ENCODE data around the gene PI16. TPM values are rescaled to one million over a fixed set of nuclear protein-coding genes. Genes with fewer than 3 reads are reported as not detected.

The PI16 gene, protein sequence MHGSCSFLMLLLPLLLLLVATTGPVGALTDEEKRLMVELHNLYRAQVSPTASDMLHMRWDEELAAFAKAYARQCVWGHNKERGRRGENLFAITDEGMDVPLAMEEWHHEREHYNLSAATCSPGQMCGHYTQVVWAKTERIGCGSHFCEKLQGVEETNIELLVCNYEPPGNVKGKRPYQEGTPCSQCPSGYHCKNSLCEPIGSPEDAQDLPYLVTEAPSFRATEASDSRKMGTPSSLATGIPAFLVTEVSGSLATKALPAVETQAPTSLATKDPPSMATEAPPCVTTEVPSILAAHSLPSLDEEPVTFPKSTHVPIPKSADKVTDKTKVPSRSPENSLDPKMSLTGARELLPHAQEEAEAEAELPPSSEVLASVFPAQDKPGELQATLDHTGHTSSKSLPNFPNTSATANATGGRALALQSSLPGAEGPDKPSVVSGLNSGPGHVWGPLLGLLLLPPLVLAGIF
- under 1 TPM in 1 of 2 experiments, not detected in 1; 0.63 TPM for total RNA-seq

DNA sequence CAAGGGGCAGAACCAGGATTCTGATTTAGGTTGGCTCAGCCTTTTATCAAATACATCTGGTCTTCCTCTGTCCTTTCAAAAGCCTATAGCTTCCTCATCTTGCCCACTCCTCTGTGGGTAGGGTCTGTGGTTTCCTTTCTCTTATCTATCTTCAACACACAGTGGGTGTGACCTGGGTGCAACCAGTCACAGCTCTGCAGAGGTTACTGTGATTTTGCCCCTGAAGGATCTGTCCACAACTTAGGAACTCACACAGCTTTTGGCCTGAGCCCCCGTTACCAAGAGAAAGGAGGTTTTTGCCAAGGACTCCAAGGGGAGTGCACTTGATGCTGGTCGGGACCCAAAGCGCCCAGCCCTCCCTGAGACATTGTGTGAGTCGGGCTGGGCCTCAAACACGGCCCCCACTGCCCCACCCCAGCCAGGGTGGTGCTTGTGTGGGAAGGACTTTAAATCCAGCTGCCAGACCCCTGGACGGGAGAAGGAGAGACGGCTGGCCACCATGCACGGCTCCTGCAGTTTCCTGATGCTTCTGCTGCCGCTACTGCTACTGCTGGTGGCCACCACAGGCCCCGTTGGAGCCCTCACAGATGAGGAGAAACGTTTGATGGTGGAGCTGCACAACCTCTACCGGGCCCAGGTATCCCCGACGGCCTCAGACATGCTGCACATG lies at the start of gene PI16:
Gene PI16 (plus strand): TSS at position 477 of the 670 bp plus-strand sequence. CDS start 23 bp downstream, at position 500.
- no peaks in the 10 kb centered on the region for H3K36me3 Mint-ChIP-seq (ENCODE audit: low read depth)
- DNase-seq (peak; percentile 48), ATAC-seq (peak; percentile 68)
- no peaks in the 10 kb centered on the region for H3K9me3 Mint-ChIP-seq (ENCODE audit: insufficient read depth)
- H3K27me3 Mint-ChIP-seq (ENCODE audit: low read depth), result peaks cover 27% of the 10 kb centered on the region
- POLR2A ChIA-PET, result interaction anchor here (1.3 to 1.7 kb wide), 2 partner anchors 28 to 32 kb away, joined by 5 to 7 read pairs; partner anchors contain the start of gene MTCH1
- H3K27ac Mint-ChIP-seq, result no peak within 1 kb of the TSS
- CTCF ChIA-PET, result interaction anchor here (1.1 to 4.9 kb wide), 8 partner anchors 12 to 172 kb away, joined by 3 to 31 read pairs (median 6); partner anchors contain the start of gene C6orf89
- H3K4me1 Mint-ChIP-seq (ENCODE audit: low read depth), result peaks cover 41% of the 10 kb centered on the region
- peak within 1 kb of the TSS; percentile 10 for H3K4me3 Mint-ChIP-seq

- ATAC-seq (no peak), DNase-seq (no peak)
- H3K4me3 Mint-ChIP-seq, result no peak overlapping the region
- peaks cover 21% of the 10 kb centered on the region for H3K4me1 Mint-ChIP-seq (ENCODE audit: low read depth)
- peaks cover 63% of the 10 kb centered on the region for H3K36me3 Mint-ChIP-seq (ENCODE audit: low read depth)
- H3K27ac Mint-ChIP-seq, result no peak overlapping the region
- POLR2A ChIA-PET, result no interaction called here
- no peaks in the 10 kb centered on the region for H3K9me3 Mint-ChIP-seq (ENCODE audit: insufficient read depth)
- CTCF ChIA-PET, result interaction anchor here (1.0 to 3.2 kb wide), 6 partner anchors 9 to 113 kb away, joined by 3 to 17 read pairs (median 8); partner anchors contain the start of gene C6orf89
- no peaks in the 10 kb centered on the region for H3K27me3 Mint-ChIP-seq (ENCODE audit: low read depth)
These were observed 49.6 kb upstream of the PI16 start for GRCh38 chr6:36904851-36905393.

- Mint-ChIP-seq H3K4me1 (ENCODE audit: low read depth) (peaks cover 29% of the 10 kb centered on the region), H3K27me3 (ENCODE audit: low read depth) (no peaks in the 10 kb centered on the region), H3K4me3 (no peak overlapping the region), H3K9me3 (ENCODE audit: insufficient read depth) (no peaks in the 10 kb centered on the region), H3K36me3 (ENCODE audit: low read depth) (peaks cover 66% of the 10 kb centered on the region), H3K27ac (peak overlapping the region; percentile 58)
- ChIA-PET CTCF (interaction anchor here (0.9 to 3.4 kb wide), 4 partner anchors 10 to 112 kb away, joined by 3 to 15 read pairs (median 6); partner anchors contain the start of gene C6orf89), POLR2A (no interaction called here)
- no peak for ATAC-seq
- DNase-seq, result no peak
These were observed 47.8 kb upstream of the PI16 start for GRCh38 chr6:36906539-36907325.

DNA sequence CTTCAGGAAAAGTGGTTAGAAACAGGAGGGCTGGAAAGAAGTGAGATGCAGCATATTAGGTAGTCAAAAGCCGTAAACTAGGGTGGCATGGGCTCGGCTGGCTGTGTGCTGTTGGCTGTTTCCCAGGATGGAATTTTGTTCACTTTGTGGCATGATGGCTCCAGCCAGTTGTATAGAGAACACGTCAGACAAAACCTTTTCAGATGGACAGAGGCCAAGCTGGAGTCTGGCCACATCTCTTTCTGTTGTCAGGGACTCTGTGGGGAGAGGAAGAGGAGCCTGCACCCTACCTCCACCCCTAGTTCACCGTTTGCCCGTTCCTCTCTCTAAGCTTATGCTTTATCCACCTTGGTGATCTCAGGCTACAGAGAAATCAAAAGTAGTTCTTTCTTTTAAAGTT lies 46.8 kb upstream of the PI16 start:
- Mint-ChIP-seq H3K4me3 (no peak overlapping the region), H3K9me3 (ENCODE audit: insufficient read depth) (no peaks in the 10 kb centered on the region), H3K36me3 (ENCODE audit: low read depth) (peaks cover 61% of the 10 kb centered on the region), H3K4me1 (ENCODE audit: low read depth) (peaks cover 39% of the 10 kb centered on the region), H3K27me3 (ENCODE audit: low read depth) (no peaks in the 10 kb centered on the region), H3K27ac (no peak overlapping the region)
- POLR2A ChIA-PET, result interaction anchor here (0.7 kb wide), 1 partner anchor 296 kb away, joined by 4 read pairs; no protein-coding TSS in a partner anchor
- CTCF ChIA-PET, result interaction anchor here (2.6 to 3.4 kb wide), 2 partner anchors 23 to 111 kb away, joined by 9 to 15 read pairs; partner anchors contain the start of gene C6orf89
- no peak for ATAC-seq
- DNase-seq, result no peak

GRCh38 chr6:36908747-36909146 lies 45.8 kb upstream of the PI16 start:
- H3K36me3 Mint-ChIP-seq (ENCODE audit: low read depth), result peaks cover 55% of the 10 kb centered on the region
- no peak for ATAC-seq

DNA sequence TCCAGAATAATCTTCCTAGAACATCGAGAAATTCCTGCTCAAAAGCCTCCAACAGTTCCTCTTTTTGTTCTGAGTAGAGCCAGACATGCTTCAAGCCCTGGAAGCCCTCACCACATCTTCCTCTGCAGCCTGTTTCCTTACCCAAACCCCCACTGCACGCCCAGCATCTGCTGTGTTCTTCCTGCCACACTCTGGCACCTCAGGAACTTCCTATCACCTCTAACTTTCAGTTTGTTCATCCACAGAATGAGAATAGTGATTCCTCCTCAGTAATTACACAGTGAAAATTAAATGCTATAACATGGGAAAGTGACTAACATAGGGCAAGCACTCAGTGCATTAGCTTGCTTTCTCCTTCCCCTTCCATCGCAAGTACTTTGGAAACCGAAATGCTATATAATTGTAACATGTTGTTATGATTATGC lies 42.5 kb upstream of the PI16 start:
- H3K4me1 Mint-ChIP-seq (ENCODE audit: low read depth), result peaks cover 60% of the 10 kb centered on the region
- no peaks in the 10 kb centered on the region for H3K27me3 Mint-ChIP-seq (ENCODE audit: low read depth)
- no peaks in the 10 kb centered on the region for H3K9me3 Mint-ChIP-seq (ENCODE audit: insufficient read depth)
- peak; percentile 45 for ATAC-seq
- peak; percentile 49 for DNase-seq
- ChIA-PET CTCF (interaction anchor here (0.7 to 7.0 kb wide), 13 partner anchors 9 to 110 kb away, joined by 3 to 45 read pairs (median 5); partner anchors contain the start of genes C6orf89 and PPIL1), POLR2A (interaction anchor here (0.6 to 2.4 kb wide), 8 partner anchors 24 to 907 kb away, joined by 3 to 13 read pairs (median 4); partner anchors contain the start of genes C6orf89, MTCH1 and PPIL1)
- peak overlapping the region; percentile 87 for H3K27ac Mint-ChIP-seq
- H3K4me3 Mint-ChIP-seq, result peak overlapping the region; percentile 72
- peaks cover 58% of the 10 kb centered on the region for H3K36me3 Mint-ChIP-seq (ENCODE audit: low read depth)

More at GRCh38 chr6:36908747-36909146, 45.8 kb upstream of the PI16 start:
- Mint-ChIP-seq H3K4me3 (no peak overlapping the region), H3K27me3 (ENCODE audit: low read depth) (no peaks in the 10 kb centered on the region), H3K27ac (no peak overlapping the region), H3K9me3 (ENCODE audit: insufficient read depth) (no peaks in the 10 kb centered on the region), H3K4me1 (ENCODE audit: low read depth) (peaks cover 49% of the 10 kb centered on the region)
- no peak for DNase-seq
- CTCF ChIA-PET, result interaction anchor here (2.4 to 3.4 kb wide), 2 partner anchors 24 to 110 kb away, joined by 15 read pairs; partner anchors contain the start of gene C6orf89
- POLR2A ChIA-PET, result interaction anchor here (0.7 kb wide), 1 partner anchor 297 kb away, joined by 4 read pairs; no protein-coding TSS in a partner anchor

GRCh38 chr6:36912586-36912985 lies 42.0 kb upstream of the PI16 start:
- H3K4me1 Mint-ChIP-seq (ENCODE audit: low read depth), result peaks cover 57% of the 10 kb centered on the region

GRCh38 chr6:36913082-36913481 lies 41.5 kb upstream of the PI16 start:
- CTCF ChIA-PET, result interaction anchor here (1.0 to 7.0 kb wide), 12 partner anchors 10 to 136 kb away, joined by 3 to 45 read pairs (median 4); partner anchors contain the start of genes C6orf89 and PPIL1
- POLR2A ChIA-PET, result interaction anchor here (0.7 to 2.4 kb wide), 6 partner anchors 9 to 906 kb away, joined by 3 to 13 read pairs (median 4); partner anchors contain the start of genes C6orf89 and MTCH1
- peak overlapping the region; percentile 87 for H3K27ac Mint-ChIP-seq
- H3K27me3 Mint-ChIP-seq (ENCODE audit: low read depth), result no peaks in the 10 kb centered on the region
- peaks cover 53% of the 10 kb centered on the region for H3K4me1 Mint-ChIP-seq (ENCODE audit: low read depth)
- peak overlapping the region; percentile 72 for H3K4me3 Mint-ChIP-seq
- H3K9me3 Mint-ChIP-seq (ENCODE audit: insufficient read depth), result no peaks in the 10 kb centered on the region
- ATAC-seq (peak; percentile 13), DNase-seq (no peak)
- H3K36me3 Mint-ChIP-seq (ENCODE audit: low read depth), result peaks cover 54% of the 10 kb centered on the region

More at GRCh38 chr6:36912586-36912985, 42.0 kb upstream of the PI16 start:
- H3K36me3 Mint-ChIP-seq (ENCODE audit: low read depth), result peaks cover 58% of the 10 kb centered on the region
- ChIA-PET POLR2A (interaction anchor here (0.6 to 2.4 kb wide), 7 partner anchors 23 to 906 kb away, joined by 3 to 13 read pairs (median 3); partner anchors contain the start of genes C6orf89, MTCH1 and PPIL1), CTCF (interaction anchor here (0.7 to 7.0 kb wide), 14 partner anchors 9 to 136 kb away, joined by 3 to 45 read pairs (median 4); partner anchors contain the start of genes C6orf89 and PPIL1)
- peak; percentile 83 for DNase-seq
- peak overlapping the region; percentile 72 for H3K4me3 Mint-ChIP-seq
- no peaks in the 10 kb centered on the region for H3K27me3 Mint-ChIP-seq (ENCODE audit: low read depth)
- peak; percentile 94 for ATAC-seq
- H3K27ac Mint-ChIP-seq, result peak overlapping the region; percentile 87
- H3K9me3 Mint-ChIP-seq (ENCODE audit: insufficient read depth), result no peaks in the 10 kb centered on the region

DNA sequence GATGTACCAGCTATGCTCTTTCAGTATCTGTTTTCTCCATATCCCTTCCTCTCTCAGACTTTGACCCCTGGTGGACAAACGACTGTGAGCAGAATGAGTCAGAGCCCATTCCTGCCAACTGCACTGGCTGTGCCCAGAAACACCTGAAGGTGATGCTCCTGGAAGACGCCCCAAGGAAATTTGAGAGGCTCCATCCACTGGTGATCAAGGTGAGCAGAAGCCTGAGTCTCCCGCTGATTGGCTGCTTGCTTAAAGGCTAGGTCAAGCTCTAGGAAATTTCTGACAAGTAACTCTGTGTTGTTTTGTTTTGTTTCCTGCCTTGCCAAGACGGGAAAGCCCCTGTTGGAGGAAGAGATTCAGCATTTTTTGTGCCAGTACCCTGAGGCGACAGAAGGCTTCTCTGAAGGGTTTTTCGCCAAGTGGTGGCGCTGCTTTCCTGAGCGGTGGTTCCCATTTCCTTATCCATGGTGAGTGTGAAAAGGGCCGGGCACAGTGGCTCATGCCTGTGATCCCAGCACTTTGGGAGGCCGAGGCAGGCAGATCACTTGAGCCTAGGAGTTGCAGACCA lies 40.2 kb upstream of the PI16 start:
- Mint-ChIP-seq H3K27me3 (ENCODE audit: low read depth) (no peaks in the 10 kb centered on the region), H3K4me3 (no peak overlapping the region)
- CTCF ChIA-PET, result interaction anchor here (0.8 to 7.0 kb wide), 18 partner anchors 9 to 104 kb away, joined by 3 to 45 read pairs (median 4); partner anchors contain the start of genes C6orf89 and PPIL1

DNA sequence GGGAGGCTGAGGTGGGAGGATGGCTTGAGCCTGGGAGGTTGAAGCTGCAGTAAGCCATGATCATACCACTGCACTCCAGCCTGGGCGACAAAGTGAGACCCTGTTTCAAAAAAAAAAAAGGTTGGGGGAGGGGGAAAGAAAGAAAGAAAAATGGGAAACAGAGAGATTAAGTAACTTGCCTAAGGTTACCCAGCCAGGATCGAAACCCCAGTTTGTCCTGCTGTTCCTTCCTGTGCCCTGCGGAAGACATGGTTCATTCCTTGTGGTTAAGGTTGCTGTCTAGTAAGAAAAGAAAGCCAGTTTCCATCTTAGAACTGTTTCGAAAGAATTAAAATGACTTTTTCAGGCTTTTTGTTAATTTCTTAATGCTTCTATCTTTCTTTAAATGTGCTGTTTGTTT lies 38.9 kb upstream of the PI16 start:
- H3K4me3 Mint-ChIP-seq, result no peak overlapping the region
- ChIA-PET POLR2A (interaction anchor here (2.1 kb wide), 1 partner anchor 70 kb away, joined by 6 read pairs; the partner anchor contains the start of gene MTCH1), CTCF (interaction anchor here (0.8 to 7.0 kb wide), 6 partner anchors 11 to 108 kb away, joined by 3 to 45 read pairs (median 8); partner anchors contain the start of gene C6orf89)
- no peaks in the 10 kb centered on the region for H3K9me3 Mint-ChIP-seq (ENCODE audit: insufficient read depth)
- no peak overlapping the region for H3K27ac Mint-ChIP-seq
- peaks cover 57% of the 10 kb centered on the region for H3K4me1 Mint-ChIP-seq (ENCODE audit: low read depth)
- H3K27me3 Mint-ChIP-seq (ENCODE audit: low read depth), result no peaks in the 10 kb centered on the region
- peaks cover 56% of the 10 kb centered on the region for H3K36me3 Mint-ChIP-seq (ENCODE audit: low read depth)
- DNase-seq, result no peak
- no peak for ATAC-seq

More for the DNA sequence above, 40.2 kb upstream of the PI16 start:
- no peaks in the 10 kb centered on the region for H3K9me3 Mint-ChIP-seq (ENCODE audit: insufficient read depth)
- peak overlapping the region; percentile 58 for H3K27ac Mint-ChIP-seq
- ATAC-seq (no peak), DNase-seq (no peak)
- peaks cover 55% of the 10 kb centered on the region for H3K4me1 Mint-ChIP-seq (ENCODE audit: low read depth)
- H3K36me3 Mint-ChIP-seq (ENCODE audit: low read depth), result peaks cover 51% of the 10 kb centered on the region
- POLR2A ChIA-PET, result interaction anchor here (1.1 to 2.4 kb wide), 2 partner anchors 28 to 72 kb away, joined by 4 to 13 read pairs; partner anchors contain the start of genes C6orf89 and MTCH1

Measured in activated CD8-positive, alpha-beta T cell treated with anti-CD3 and anti-CD28 coated beads, Interleukin-2, amount 10 ng/mL, durations not matched to agents 7 days and 5 days (primary cell).